Measurements from ENCODE around the gene MAML2. TPM values are rescaled to one million over a fixed set of nuclear protein-coding genes. Genes with fewer than 3 reads are reported as not detected.

MAML2 gene
- total and polyA plus RNA-seq, 2 experiments from 2014 or later = 4.7 to 15.3 TPM

GRCh38 chr11:96221244-96222070 lies 121.5 kb downstream of the MAML2 start:
- no peak overlapping the region for H3K27ac ChIP-seq
- no peaks in the 10 kb centered on the region for H4K20me1 ChIP-seq (ENCODE audit: insufficient read depth, poor library complexity, severe bottlenecking)
- H3K4me1 ChIP-seq (ENCODE audit: insufficient read depth) = peaks cover 23% of the 10 kb centered on the region
- no peaks in the 10 kb centered on the region for H3K9me3 ChIP-seq (ENCODE audit: low read depth)
- no peak overlapping the region for H3K4me2 ChIP-seq
- no peaks in the 10 kb centered on the region for H3K27me3 ChIP-seq
- H3K4me3 ChIP-seq = no peak overlapping the region
- no peak for TF ChIP-seq EZH2 (IDR thresholded peaks at IDR 0.05; ENCODE audit: borderline replicate concordance)
- TF ChIP-seq EZH2phosphoT487 (IDR thresholded peaks at IDR 0.05; ENCODE audit: low read depth, severe bottlenecking, unreplicated experiment) = no peak
- TF ChIP-seq, protein P1, sequence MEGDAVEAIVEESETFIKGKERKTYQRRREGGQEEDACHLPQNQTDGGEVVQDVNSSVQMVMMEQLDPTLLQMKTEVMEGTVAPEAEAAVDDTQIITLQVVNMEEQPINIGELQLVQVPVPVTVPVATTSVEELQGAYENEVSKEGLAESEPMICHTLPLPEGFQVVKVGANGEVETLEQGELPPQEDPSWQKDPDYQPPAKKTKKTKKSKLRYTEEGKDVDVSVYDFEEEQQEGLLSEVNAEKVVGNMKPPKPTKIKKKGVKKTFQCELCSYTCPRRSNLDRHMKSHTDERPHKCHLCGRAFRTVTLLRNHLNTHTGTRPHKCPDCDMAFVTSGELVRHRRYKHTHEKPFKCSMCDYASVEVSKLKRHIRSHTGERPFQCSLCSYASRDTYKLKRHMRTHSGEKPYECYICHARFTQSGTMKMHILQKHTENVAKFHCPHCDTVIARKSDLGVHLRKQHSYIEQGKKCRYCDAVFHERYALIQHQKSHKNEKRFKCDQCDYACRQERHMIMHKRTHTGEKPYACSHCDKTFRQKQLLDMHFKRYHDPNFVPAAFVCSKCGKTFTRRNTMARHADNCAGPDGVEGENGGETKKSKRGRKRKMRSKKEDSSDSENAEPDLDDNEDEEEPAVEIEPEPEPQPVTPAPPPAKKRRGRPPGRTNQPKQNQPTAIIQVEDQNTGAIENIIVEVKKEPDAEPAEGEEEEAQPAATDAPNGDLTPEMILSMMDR (IDR thresholded peaks at IDR 0.05; ENCODE audit: poor library complexity) = no peak
- H2AFZ ChIP-seq = no peak overlapping the region
- WGBS (ENCODE audit: low lambda C conversion rate, missing lambda C conversion rate) = 65% methylated on average over 4 of the region's 4 CpGs
- H3K36me3 ChIP-seq (replicated peaks; ENCODE audit: insufficient read depth, low read depth) = no peaks in the 10 kb centered on the region
- H3K79me2 ChIP-seq = peaks cover 52% of the 10 kb centered on the region
- H3K9me2 ChIP-seq (replicated peaks; ENCODE audit: insufficient read depth) = no peaks in the 10 kb centered on the region
- no peak for DNase-seq (ENCODE audit: low spot score)

DNA sequence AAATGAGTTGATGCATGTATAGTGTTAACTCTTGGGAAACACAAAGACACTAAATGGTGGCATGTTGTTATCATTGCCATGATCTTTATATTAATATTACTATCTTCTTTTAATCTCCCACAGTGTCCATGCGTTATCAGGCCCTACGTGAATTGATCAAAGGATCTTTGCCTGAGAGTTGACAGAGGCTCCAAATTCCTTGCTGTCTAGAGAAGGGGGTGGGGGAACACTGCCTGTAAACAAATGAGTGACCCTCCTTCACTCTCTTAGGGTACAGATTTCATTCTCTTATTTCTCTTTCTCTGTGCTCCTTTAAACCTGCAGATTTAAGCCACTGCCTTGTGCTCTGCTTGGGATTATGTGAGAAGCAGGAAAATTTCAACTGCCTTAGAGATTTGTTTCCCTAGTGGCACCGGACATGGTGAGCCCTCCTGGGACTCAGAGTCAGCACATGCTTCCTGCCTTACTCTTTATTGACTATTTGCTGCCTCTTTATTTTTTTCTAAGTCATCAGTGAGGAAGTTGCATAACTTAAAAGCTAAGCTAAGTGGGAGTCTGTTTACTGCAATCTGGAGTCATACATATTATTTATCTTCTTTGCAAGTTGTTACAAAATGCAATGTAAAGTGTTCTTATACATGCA lies 122.9 kb downstream of the MAML2 start:
- Histone ChIP-seq H3K4me1 (ENCODE audit: insufficient read depth) (peaks cover 23% of the 10 kb centered on the region), H3K27ac (peak overlapping the region; percentile 17), H3K36me3 (replicated peaks; ENCODE audit: insufficient read depth, low read depth) (no peaks in the 10 kb centered on the region), H3K9me2 (replicated peaks; ENCODE audit: insufficient read depth) (no peaks in the 10 kb centered on the region), H2AFZ (no peak overlapping the region), H3K4me2 (no peak overlapping the region), H3K79me2 (peaks cover 43% of the 10 kb centered on the region), H3K4me3 (no peak overlapping the region), H3K27me3 (no peaks in the 10 kb centered on the region), H4K20me1 (ENCODE audit: insufficient read depth, poor library complexity, severe bottlenecking) (no peaks in the 10 kb centered on the region), H3K9me3 (ENCODE audit: low read depth) (no peaks in the 10 kb centered on the region)
- DNase-seq (ENCODE audit: low spot score) = no peak
- 33% methylated on average over 3 of the region's 3 CpGs for WGBS (ENCODE audit: low lambda C conversion rate, missing lambda C conversion rate)
- TF ChIP-seq EZH2 (IDR thresholded peaks at IDR 0.05; ENCODE audit: borderline replicate concordance) = no peak
- TF ChIP-seq, protein P1 (IDR thresholded peaks at IDR 0.05; ENCODE audit: poor library complexity) = no peak
- TF ChIP-seq EZH2phosphoT487 (IDR thresholded peaks at IDR 0.05; ENCODE audit: low read depth, severe bottlenecking, unreplicated experiment) = no peak

GRCh38 chr11:96218901-96219300 lies 124.1 kb downstream of the MAML2 start:
- H3K9me3 ChIP-seq (ENCODE audit: low read depth) = no peaks in the 10 kb centered on the region
- H2AFZ ChIP-seq = no peak overlapping the region
- 51% methylated on average over 3 of the region's 3 CpGs for WGBS (ENCODE audit: low lambda C conversion rate, missing lambda C conversion rate)
- H3K79me2 ChIP-seq = peaks cover 40% of the 10 kb centered on the region
- no peaks in the 10 kb centered on the region for H4K20me1 ChIP-seq (ENCODE audit: insufficient read depth, poor library complexity, severe bottlenecking)
- DNase-seq (ENCODE audit: low spot score) = no peak
- no peak overlapping the region for H3K4me2 ChIP-seq
- no peaks in the 10 kb centered on the region for H3K9me2 ChIP-seq (replicated peaks; ENCODE audit: insufficient read depth)
- TF ChIP-seq, protein P1 (IDR thresholded peaks at IDR 0.05; ENCODE audit: poor library complexity) = no peak
- no peak for TF ChIP-seq EZH2phosphoT487 (IDR thresholded peaks at IDR 0.05; ENCODE audit: low read depth, severe bottlenecking, unreplicated experiment)
- no peak for TF ChIP-seq EZH2 (IDR thresholded peaks at IDR 0.05; ENCODE audit: borderline replicate concordance)
- no peaks in the 10 kb centered on the region for H3K36me3 ChIP-seq (replicated peaks; ENCODE audit: insufficient read depth, low read depth)
- no peaks in the 10 kb centered on the region for H3K27me3 ChIP-seq
- H3K4me1 ChIP-seq (ENCODE audit: insufficient read depth) = peaks cover 23% of the 10 kb centered on the region
- H3K27ac ChIP-seq = peak overlapping the region; percentile 32
- H3K4me3 ChIP-seq = no peak overlapping the region

Data from hepatocyte (in vitro differentiated cells).